ENCODE results near the gene MYPN.
"Not testable (repeated sequence)": the region's sequence is repeated elsewhere in the genome, so short reads cannot be mapped to it uniquely, and the experiment has no call there.

Gene MYPN

DNA sequence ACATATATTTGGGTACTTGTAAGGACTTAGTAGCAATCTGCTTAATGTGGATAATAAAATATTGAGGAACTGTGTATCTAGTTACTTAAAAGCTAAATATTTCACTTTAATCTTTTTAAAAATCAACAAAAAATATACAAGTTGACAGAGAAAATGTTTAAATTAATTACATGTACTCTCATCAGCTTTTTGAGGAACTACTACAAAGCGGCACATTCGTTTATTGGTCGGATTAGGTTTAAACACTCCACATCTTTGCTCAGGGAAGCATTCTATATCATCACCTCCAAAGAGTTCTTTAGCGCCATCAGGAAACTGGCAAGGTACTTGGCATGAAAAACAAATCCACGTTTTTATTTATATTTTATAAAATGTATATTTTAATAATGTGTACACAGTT lies 121.0 kb downstream of the MYPN start:
- DNase-seq (ENCODE audit: low read depth), result no peak

DNA sequence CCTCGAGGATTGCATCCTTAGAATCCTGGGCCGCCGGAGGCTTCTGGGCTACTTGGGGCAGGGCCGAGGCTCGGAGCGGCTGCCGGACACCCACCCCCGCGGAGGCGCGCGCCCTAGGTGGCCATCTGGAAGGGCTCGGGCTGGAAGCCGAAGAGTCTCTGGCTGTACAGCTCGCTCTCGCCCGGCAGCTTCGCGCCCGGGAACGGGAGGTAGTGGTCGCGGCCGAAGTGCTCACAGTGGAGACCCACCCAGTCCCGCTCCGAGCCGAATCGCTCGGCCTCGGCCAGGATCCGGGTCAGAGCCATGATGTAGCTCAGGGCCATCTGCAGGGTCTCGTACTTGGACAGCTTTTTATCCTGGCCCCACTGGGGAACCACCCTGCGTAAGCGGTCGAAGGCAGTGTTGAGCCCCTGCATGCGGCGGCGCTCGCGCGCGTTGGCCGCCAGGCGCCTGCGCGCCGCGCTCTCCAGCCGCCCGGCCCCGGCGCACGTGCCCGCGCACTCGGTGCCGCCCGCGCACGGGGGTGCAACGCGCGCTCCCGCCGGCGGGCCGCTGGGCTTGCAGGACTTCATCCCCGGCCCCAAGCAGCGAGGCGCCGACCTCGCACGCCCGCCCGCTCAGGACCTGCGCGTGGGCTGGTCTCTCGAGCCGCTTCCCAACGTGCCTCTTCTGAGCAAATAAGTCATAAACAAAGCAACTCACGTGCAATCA lies 122.0 kb downstream of the MYPN start:
- peak; percentile 1 for DNase-seq (ENCODE audit: low read depth)

DNA sequence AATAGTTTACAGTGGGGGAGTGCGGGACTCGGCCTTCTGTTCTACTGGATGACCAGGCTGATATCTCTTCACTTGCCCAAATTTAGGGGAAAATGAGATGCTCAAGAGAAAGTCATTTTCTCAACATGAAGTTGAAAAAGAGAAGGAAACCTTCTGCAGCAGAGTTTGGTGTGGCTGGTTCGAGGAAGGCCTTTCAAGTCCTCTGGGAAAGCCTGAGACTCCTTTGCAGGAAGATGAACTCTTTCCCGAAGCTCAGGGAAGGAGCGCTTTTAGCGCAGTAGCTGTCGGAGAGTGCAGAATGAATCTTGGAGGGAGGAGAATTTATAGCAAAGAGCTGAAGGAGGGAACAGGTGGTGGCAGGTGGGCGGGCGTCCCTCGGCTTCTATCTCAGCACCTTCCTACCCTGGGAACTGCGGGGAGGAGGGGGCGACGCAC lies 122.5 kb downstream of the MYPN start, which contains the start of gene ATOH7:
Gene ATOH7 (minus strand): TSS at position 297 of the 435 bp plus-strand sequence. CDS start 436 bp downstream, outside the sequence.
- DNase-seq (ENCODE audit: low read depth), result no peak

DNA sequence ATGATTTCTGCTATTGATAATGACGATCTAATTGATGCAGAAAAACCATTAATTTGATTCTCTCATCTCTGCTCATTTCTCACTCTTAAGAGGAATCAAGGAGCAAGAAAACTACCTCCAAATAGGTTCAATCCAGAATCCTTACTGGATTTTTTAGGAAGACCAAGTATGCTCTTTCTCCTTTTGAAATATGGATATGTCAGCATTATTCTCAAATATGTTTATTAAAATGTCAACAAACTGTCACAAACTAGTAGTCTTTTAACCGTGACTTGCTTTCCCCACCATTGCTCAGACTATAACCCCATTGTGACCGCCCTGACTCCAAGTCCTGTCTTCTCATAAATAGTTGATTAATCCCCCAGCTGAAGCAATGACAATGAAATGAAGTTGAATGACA lies 123.8 kb downstream of the MYPN start:
- no peak for DNase-seq (ENCODE audit: low read depth)

DNA sequence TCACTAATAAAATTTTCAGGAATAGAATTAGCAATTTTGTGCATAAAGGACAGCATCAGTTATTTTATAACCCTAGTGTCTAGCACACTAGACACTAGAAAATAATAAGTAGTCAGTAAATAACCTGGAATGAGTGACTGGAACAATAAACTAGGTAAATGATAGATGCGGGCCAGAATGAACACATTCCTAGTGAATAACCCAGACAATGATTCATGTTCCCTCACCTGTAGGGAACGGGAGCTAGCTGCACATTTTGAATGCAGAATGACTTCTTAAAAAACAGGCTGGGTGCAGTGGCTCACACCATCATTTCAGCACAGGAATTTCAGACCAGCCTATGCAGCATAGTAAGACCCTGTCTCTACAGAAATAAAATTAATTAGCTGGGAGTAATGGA lies 125.8 kb downstream of the MYPN start:
- DNase-seq (ENCODE audit: low read depth), result no peak

DNA sequence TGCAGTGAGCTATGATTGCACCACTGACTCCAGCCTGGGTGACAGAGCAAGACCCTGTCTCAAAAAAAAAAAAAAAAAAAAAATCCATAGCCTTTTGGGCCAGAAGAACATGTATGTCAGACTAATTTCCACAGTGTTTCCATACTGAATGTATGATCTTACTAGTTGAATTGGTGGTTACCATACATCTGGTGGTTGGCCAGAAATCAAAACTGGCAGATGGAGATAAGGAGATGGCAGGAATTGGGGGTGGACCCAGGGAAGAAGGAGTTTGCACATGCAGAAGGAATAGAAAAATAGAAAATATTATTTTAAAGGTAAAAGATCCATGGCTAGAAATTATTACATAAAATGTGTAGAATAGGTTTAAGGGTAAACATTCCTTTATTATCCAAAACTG lies 126.3 kb downstream of the MYPN start:
- no peak for DNase-seq (ENCODE audit: low read depth)

DNA sequence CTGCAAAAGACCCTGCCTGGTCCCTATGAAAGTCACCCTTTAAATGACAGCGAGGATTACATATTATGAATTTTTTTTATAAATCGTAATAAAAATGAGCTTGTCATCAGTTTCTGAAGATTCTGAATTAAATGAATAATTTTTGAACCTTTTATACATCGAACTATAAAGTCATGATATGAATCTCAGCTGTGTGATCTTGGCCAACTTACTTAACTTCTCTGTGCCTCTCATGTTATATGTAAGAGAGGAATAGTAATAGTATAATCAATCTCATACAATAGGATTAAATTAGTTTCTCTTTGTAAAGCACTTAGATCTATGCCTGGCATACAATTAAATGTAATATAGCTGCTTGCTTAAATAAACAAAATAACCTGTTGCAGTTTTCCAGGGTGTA lies 127.9 kb downstream of the MYPN start:
- DNase-seq (ENCODE audit: low read depth), result no peak

DNA sequence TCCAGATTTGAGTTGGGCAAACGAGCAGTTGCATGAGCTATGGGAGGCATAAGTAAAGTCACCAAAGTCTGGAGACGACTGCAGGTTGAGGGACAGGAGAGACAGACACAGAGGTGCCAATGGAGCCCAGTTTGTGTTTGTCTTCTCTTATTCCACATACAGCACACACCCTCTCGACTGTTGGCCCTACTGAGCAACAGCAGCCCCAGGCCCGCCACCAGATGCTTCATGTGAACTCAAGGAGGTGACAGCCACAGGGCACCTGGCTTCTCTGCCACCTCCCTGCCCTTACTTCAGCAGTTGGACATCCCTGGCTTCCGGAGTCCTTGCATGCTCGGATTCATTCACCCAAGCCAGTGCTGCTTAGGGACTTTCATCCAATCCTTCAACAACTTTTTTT lies 129.1 kb downstream of the MYPN start:
- no peak for DNase-seq (ENCODE audit: low read depth)

DNA sequence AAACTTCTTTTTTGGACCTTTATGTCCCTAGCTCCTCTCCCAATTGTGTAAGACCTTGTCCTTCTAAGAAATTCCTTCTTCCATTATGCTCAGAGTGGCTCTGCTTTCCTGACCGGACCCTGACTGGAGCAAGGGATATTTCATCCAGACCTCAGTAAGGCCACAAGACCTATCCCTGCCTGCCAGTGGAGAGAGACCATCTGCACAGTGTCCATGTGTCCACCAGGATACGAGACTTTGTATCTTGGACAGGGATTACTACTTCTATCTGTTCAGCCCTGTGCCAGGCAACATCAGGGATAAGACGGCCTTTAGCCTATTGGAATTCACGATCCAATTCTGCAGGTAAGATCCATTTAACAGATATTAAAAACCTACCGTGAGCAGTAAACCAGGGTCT lies 129.8 kb downstream of the MYPN start:
- no peak for DNase-seq (ENCODE audit: low read depth)

DNA sequence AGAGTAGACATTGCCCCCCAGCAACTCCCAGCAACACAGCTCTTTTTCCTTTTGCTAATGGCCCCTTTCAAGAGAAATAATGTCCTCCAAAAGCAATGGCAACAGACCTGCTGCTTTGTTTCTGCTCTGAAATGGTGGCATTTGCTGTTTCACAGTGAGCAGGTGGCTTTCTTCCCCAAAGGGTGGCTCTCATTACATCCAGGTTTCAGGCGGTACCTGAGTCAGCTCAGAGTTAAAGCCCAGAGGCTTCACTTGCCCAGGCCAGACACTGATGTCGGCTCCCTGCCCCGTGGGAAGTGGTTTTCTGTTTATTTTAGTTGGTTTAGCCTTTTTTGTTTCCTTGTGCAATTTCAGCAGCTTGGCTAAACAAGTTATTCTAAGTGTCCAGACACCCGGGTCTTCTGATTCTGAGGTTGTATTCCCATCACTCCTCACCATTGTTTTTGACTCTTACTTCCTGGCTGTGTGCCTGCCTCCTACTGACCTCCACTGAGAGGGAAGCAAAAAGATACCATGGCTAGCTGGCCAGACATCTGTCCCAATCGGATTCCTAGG lies 130.4 kb downstream of the MYPN start:
- no peak for DNase-seq (ENCODE audit: low read depth)

DNA sequence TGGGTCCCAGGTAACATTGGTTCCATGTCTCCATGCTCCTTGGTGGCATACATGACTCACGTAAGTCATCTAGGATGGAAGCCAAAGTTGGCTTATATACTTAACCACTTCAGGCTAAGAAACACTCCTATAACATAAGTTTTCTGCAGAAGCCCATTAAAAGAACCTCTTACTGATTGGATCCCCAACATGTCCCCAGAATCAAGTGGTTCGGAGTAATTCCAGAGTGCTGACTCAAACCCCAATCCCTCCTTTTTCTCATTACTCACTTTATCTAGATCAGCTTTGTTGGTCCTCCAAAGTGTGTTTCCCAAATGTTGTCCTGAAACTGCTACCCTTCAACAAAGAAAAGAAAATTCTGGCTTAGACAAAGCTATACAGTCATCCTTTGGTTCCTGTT lies 132.8 kb downstream of the MYPN start:
- no peak for DNase-seq (ENCODE audit: low read depth)

DNA sequence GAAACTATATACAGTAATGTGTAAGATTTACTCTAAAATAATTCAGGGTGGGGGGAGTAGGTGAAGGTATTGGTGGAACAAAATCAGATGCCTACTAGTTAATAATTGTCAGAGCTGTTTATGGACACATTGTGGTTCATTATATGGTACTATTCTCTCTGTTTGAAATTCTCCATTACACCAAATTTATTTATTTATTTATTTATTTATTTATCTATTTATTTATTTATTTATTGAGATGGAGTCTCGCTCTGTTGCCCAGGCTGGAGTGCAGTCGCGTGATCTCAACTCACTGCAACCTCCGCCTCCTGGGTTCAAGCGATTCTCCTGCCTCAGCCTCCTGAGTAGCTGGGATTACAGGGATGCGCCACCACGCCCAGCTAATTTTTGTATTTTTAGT lies 137.1 kb downstream of the MYPN start:
- not testable (repeated sequence) for DNase-seq (ENCODE audit: low read depth)

DNA sequence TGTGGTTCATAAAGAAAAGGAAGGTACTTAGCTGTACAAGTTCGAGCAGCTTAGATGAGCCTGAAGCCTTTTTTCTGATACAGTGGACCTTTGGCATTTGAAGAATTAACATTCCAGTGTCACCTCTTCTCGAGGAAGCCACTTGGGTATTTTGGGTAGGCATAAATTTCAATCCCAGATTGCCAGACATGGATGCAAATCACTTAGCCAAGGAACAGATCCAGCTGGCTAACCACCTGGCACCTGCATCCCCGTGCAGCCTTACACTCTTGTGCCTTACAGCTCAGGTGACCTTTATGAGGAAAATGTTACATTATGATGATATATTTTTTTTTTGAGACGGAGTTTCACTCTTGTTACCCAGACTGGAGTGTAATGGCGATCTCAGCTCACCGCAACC lies 138.6 kb downstream of the MYPN start:
- DNase-seq (ENCODE audit: low read depth), result no peak

DNA sequence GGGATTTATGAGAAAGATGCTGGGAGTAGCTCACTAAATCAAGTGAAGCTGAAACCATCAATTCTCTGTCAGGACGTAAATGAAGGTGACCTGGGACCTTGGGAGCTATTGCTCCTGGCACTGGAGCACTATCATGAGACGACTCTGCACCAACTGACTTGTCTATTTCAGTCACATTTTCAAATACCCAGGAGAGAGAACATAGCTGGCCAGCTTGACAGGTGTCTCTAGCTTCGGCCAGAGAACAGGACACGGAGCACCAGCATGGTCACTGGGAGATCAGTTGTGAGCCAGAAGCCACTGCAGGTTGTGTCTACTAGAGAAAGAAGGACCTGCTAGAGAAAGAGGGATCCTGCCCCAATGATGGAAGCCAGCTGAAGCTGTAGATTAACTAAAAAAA lies 140.0 kb downstream of the MYPN start:
- DNase-seq (ENCODE audit: low read depth), result no peak

DNA sequence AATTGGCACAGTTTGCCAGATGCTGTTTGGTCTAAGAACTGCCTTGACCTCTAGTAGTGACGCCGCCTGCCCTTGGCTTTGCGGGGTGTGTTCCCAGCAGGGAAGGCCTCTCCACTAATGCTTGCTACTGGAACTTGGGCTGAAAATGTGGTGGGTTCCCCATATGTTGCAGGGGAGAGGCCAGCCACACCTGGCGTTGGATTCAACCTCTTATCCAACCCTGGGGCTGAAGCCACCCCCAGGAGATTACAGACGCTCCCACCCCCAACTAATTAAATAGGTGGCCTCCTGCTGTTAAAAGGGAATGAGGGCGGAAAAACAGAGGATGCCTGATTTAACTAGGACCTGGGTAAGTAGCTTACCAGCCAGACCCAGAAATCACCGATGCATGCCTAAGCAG lies 141.9 kb downstream of the MYPN start:
- no peak for DNase-seq (ENCODE audit: low read depth)

DNA sequence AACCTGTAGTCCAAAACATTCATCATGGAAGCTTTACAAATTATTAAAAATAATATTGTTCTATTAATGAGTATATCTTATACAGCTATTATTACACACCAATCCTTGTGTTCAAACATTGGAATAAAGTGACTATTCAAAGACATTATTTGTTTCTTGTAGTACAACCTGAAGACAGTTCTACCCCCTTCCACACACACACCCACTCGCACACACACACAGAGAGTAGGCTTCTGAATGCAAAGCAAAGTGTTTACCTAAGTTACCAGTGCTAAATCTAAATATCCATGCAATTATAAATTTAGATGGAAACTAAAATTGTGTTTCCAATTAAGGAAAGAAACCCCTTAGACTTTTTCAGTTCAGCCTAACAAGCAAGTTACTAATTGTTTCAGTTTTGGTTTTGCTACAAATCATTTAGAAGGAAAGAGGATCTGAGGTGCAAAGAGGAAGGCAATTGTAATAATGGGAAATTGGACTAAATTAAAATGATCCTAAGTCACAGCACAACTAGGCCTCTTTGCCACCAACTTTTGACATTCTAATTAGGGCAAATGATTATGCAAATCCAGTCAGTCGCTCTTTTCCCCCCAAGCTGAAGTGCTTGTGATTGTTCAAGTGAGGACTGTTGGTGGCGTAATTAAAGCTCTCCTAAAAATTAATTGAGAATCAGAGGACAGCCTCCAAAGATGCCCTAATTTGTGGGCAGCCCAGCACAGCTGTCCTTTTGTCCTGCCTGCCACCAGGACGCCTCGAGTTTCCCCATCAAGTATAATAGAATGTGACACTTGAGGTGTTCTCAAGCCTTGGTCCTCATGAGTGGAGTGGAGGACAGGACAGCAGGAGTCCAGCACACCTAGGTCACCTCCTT lies 142.6 kb downstream of the MYPN start:
- DNase-seq (ENCODE audit: low read depth), result no peak

DNA sequence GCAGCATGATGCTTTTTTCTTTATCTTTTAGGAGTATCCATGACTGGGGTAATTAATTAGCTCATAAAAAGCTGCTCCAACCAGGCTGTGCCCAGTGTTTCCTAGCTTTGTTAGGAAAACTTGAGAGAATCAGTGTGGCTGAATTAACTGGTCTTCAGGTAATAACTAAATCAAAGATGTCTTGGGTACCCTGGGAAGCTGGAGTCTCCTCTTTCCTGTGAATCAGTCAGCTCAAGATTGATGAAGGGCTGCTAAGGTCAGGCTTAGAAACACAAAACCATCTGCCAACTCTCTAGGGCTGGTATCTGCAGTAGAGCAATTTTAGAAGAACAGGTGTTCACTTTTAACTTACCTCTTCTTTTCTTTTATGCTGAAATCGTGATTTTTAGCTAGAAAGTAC lies 144.1 kb downstream of the MYPN start:
- DNase-seq (ENCODE audit: low read depth), result no peak

DNA sequence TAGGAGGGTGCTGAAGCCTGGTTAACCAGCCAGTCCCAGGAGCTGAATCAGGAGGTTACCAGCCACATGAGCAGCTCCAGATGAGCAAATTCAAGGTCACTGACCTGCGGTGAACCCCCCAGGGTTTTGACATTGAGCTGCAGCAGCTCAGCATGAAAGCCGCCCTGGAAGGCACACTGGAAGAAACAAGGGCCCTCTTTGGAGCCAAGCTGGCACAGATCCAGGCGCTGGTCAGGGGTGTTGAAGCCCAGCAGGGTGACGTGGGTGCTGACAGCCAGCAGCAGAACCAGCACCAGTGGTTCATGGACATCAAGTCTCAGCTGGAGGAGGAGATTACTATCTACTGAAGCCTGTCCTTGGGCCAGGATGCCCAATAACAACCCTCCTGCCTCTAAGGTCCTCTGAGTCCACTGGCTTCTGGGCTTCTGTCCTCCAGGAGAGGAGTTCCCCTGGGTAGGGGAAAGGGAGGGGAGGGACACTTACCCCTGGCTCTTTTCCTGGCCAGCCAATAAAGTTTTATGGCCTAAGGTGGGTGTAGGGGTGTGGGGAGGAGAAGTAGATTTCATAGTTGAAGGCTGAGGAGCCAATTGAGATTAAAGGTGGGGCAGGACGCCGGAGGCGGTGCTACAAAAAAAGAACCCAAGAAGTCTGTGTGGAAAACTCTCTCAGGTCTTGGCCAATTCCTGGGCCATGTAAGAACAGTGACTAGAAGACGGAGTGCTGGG lies 152.0 kb downstream of the MYPN start:
- DNase-seq (ENCODE audit: low read depth), result no peak

Measured in stimulated activated CD8-positive, alpha-beta memory T cell treated with anti-CD3 and anti-CD28 coated beads, Interleukin-12 subunit alpha, Interleukin-12 subunit beta, amount 100 ng/mL, for 4 hours (primary cell).